Calu3 (cell line): Measurements from ENCODE around the gene SCG5. TPM values are rescaled to one million over a fixed set of nuclear protein-coding genes. Genes with fewer than 3 reads are reported as not detected.

ENCODE experiments used
- BruUV-seq: library from RNA; stranded (reverse); fragments of 400-500 nt; replicated peaks from 2 replicates; lab custom pipeline; 2021; lab: Mats Ljungman, UMichigan
- CTCF ChIA-PET: fragments of 300-600 bp; sonication (Branson Sonifier 250); formaldehyde crosslinking; loops from one replicate; lab custom pipeline; 2022; ENCODE audit warnings: antibody characterized with exemption; lab: Charles Lee
- DNase-seq: peaks from one replicate; pipeline ENCODE4 v3.0.0; 2022
- H3K27ac Mint-ChIP-seq: one replicate; pipeline ENCODE4 v1.8.0; 2022; ENCODE audit warnings: mixed read lengths; ENCODE audit not compliant: unreplicated experiment
- H3K27me3 Mint-ChIP-seq: one replicate; pipeline ENCODE4 v1.8.0; 2022; ENCODE audit warnings: mixed read lengths; ENCODE audit not compliant: unreplicated experiment
- H3K36me3 Mint-ChIP-seq: one replicate; pipeline ENCODE4 v1.8.0; 2022; ENCODE audit warnings: mild to moderate bottlenecking, moderate library complexity, mixed read lengths; ENCODE audit not compliant: insufficient read depth, unreplicated experiment
- H3K4me1 Mint-ChIP-seq: one replicate; pipeline ENCODE4 v1.8.0; 2022; ENCODE audit warnings: mild to moderate bottlenecking, low read depth, mixed read lengths; ENCODE audit not compliant: unreplicated experiment
- H3K4me3 Mint-ChIP-seq: one replicate; pipeline ENCODE4 v1.8.0; 2022; ENCODE audit warnings: mild to moderate bottlenecking, low read depth, moderate library complexity, mixed read lengths; ENCODE audit not compliant: unreplicated experiment
- H3K9me3 Mint-ChIP-seq: one replicate; pipeline ENCODE4 v1.8.0; 2022; ENCODE audit warnings: low read depth, mixed read lengths; ENCODE audit not compliant: unreplicated experiment
- intact Hi-C: fragments of 100-400 bp; cut with micrococcal nuclease; formaldehyde crosslinking; loops from one replicate; pipeline ENCODE4 v1.10.0; 2022; ENCODE audit not compliant: unreplicated experiment
- total RNA-seq: library from RNA; stranded (reverse); gene quantifications from 2 replicates; pipeline ENCODE4 v1.2.3, GENCODE V29; 2022
- TF ChIP-seq, protein P1 (sequence below): fragments of 200-600 bp; IDR thresholded peaks from one replicate; pipeline ENCODE4 v1.8.0; 2022; ENCODE audit warnings: antibody characterized with exemption; ENCODE audit not compliant: unreplicated experiment

Gene SCG5
- total RNA-seq, 1 experiment from 2014 or later: not detected

DNA sequence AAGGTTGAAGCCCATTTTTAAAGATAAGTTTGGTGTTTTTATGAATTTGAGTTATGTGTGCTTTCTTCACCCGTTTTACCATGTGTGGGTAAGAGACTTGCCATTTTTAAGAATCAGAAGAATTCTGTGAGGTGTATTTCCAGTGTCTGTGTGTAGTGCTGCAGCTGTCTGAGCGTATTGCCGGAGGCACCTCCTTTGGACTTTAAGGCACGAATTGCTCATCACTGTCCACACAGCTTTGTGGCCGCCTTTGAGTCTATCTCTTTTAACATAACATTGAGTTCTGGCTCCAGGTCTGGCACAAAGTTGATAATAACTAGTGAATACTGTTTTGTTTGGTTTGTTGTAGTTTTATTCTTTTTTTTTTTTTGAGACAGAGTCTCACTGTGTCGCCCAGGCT lies 25.8 kb downstream of the SCG5 start:
- Mint-ChIP-seq H3K27me3 (no peaks in the 10 kb centered on the region), H3K36me3 (no peaks in the 10 kb centered on the region), H3K27ac (no peak overlapping the region), H3K4me3 (no peak overlapping the region), H3K9me3 (no peaks in the 10 kb centered on the region), H3K4me1 (no peaks in the 10 kb centered on the region)
- intact Hi-C loops: loop anchor here (10.0 kb wide), 1 partner anchor 187 kb away; no protein-coding TSS in a partner anchor
- TF ChIP-seq, protein P1, sequence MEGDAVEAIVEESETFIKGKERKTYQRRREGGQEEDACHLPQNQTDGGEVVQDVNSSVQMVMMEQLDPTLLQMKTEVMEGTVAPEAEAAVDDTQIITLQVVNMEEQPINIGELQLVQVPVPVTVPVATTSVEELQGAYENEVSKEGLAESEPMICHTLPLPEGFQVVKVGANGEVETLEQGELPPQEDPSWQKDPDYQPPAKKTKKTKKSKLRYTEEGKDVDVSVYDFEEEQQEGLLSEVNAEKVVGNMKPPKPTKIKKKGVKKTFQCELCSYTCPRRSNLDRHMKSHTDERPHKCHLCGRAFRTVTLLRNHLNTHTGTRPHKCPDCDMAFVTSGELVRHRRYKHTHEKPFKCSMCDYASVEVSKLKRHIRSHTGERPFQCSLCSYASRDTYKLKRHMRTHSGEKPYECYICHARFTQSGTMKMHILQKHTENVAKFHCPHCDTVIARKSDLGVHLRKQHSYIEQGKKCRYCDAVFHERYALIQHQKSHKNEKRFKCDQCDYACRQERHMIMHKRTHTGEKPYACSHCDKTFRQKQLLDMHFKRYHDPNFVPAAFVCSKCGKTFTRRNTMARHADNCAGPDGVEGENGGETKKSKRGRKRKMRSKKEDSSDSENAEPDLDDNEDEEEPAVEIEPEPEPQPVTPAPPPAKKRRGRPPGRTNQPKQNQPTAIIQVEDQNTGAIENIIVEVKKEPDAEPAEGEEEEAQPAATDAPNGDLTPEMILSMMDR: no peak
- no peak for DNase-seq
- CTCF ChIA-PET: no interaction called here
- no TSS peak for BruUV-seq

DNA sequence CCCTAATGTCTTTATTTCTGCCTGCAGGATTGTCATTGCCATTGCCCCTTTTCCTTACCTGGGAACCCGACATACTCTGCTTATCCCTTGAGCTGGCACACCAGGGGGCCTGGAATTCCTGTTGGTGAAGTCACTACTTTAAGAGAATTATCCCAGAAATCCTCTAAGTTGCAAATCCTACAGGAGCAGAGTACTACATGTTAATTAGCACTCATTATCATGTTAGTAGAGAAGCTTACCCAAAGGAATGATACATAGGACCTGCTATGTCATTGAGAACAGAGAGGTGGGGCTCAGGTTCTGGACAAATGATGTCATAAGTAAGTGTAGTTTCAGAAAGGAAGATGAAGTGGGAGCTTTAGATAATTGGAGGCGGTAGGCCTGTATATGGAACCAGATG lies 27.4 kb downstream of the SCG5 start:
- CTCF ChIA-PET: no interaction called here
- Mint-ChIP-seq H3K4me1 (no peaks in the 10 kb centered on the region), H3K4me3 (no peak overlapping the region), H3K9me3 (no peaks in the 10 kb centered on the region), H3K36me3 (no peaks in the 10 kb centered on the region), H3K27me3 (no peaks in the 10 kb centered on the region), H3K27ac (no peak overlapping the region)
- TF ChIP-seq, protein P1: no peak
- no TSS peak for BruUV-seq
- no peak for DNase-seq
- intact Hi-C loops: loop anchor here (10.0 kb wide), 1 partner anchor 186 kb away; no protein-coding TSS in a partner anchor

DNA sequence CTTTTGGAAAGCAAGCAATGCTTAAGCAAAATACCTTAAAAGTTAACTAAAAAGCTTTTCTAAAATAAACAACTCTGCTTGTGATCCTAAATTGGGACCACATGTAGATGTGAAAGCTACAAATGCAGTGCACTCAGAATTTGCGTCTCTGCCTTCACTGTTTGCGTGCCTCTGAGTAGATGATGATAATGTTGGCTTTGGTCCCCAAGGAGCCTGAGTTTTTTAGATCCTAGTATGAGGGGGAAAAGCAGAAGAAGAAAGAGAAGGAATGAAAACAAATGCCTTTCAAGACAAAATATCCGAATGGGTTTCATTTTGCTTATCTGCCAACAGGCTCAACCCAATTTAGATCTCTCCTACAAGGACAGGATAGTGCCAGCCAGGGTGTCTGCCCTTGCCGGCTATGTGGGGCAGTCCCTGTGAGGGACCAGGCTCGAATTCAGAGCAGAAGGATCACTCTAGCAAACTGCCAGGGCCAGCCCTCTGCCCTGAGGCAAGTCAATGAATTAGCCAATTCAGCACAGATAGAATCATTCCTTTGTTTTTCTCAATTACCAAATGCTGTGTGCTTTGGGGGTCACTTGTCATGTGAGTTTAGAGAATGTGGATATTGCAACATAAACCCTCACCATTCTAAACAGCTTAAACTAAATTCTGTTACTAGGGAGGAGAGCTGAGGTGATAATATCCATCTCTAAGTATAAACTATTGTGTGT lies 28.5 kb downstream of the SCG5 start:
- Mint-ChIP-seq H3K27me3 (no peaks in the 10 kb centered on the region), H3K4me1 (no peaks in the 10 kb centered on the region), H3K9me3 (no peaks in the 10 kb centered on the region), H3K4me3 (no peak overlapping the region), H3K27ac (no peak overlapping the region), H3K36me3 (no peaks in the 10 kb centered on the region)
- CTCF ChIA-PET: no interaction called here
- TF ChIP-seq, protein P1: no peak
- no TSS peak for BruUV-seq
- peak; percentile 13 for DNase-seq
- intact Hi-C loops: loop anchor here (10.0 kb wide), 1 partner anchor 185 kb away; no protein-coding TSS in a partner anchor

DNA sequence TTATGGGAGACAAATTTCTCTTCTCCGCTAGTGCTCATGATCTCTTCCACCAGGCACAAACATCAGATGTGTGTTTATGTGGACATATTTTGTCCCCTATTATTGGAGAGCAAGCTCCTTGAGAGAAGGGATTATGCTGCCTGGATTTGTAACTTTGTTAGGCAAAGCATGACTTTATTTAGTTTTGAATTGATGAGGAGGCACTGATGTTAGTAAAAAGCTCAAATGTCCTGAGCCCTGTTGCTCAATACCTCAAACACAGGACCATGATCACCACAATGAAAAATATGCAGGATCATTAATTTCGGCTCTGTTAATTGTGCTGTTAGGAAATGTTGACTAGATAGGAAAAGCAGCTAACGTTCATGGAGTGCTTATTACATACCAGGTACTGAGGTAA lies 29.1 kb downstream of the SCG5 start:
- H3K9me3 Mint-ChIP-seq: no peaks in the 10 kb centered on the region
- H3K4me1 Mint-ChIP-seq: no peaks in the 10 kb centered on the region
- no TSS peak for BruUV-seq
- H3K4me3 Mint-ChIP-seq: no peak overlapping the region
- DNase-seq: no peak
- no peaks in the 10 kb centered on the region for H3K36me3 Mint-ChIP-seq
- intact Hi-C loops: no loop called here
- TF ChIP-seq, protein P1: no peak
- no peaks in the 10 kb centered on the region for H3K27me3 Mint-ChIP-seq
- no peak overlapping the region for H3K27ac Mint-ChIP-seq
- CTCF ChIA-PET: no interaction called here
